ENCODE results near the gene SMTNL2.
"Not testable (repeated sequence)": the region's sequence is repeated elsewhere in the genome, so short reads cannot be mapped to it uniquely, and the experiment has no call there.

SMTNL2 gene

GRCh38 chr17:4560421-4560820 lies 23.9 kb upstream of the SMTNL2 start, which contains the start of gene GGT6:
TSS of gene GGT6 (minus strand) at chr17:4560577. CDS start at chr17:4560521, 56 bp downstream.
- DNase-seq (ENCODE audit: low read depth), result no peak

DNA sequence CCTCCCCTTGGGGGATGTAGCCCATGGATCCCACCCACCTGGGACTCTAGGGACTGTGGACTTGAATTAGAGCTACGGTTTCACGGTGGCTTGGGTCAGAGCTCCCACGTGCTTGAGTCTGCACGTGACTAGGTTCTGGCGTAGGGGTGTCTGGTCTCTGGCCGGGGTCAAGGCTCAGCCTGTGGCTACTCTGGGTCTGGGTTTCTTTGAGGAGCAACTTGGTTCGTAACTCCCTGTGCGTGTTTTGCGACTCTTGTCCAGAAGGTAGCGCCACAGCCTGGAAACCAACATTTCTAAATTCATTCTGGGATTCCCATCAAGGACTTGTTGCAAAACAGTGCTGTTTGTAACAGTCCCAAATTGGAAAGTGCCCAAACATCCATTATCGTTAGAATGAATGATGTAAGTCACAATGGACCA lies 23.5 kb upstream of the SMTNL2 start:
- no peak for DNase-seq (ENCODE audit: low read depth)

DNA sequence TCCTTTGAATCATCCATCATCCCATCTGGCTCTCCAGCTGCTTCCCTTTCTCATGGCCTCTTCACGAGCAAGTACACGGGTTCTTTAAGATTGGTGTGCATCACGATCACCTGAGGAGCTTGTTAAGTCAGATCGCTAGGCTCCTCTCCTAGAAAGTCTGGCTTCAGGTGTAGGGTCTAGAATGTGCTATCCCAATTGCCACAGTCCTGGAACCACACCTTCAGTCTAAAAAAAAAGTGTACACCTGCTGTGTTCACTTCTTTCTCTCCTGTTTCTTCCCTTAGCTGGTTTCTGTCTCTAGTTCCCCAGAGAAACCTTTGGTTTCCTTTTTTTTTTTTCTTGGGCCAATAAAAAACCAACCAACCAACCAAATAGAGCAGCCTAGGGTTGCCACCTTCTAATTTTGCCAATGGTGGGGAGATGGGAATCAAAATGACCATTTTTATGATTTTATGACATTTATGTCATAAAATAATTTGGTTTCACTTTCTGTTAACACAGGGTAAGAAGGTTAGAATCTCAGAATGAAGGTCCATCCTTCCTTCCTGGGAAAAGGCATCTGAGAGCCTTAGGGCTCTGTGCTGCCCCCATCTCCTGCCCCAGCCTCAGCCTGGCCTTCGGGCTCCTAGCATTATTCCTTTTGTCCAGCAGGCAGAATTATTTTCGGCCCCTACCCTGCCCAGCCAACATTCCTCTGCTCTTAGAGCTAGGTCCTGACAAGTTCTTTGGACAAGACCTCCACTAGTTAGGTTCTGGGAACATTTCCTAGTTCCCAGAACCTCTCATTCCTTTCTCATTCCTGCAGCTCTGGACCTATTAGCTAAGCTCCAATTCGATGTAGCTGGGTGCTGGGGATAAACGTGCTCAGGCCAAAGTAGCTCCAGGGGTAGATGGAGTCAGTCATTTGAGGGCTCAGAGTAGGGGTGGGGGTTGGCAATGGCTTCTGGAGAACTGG lies 22.0 kb upstream of the SMTNL2 start:
- DNase-seq (ENCODE audit: low read depth), result no peak

- DNase-seq (ENCODE audit: low read depth), result peak; percentile 30
Observed at GRCh38 chr17:4565209-4566141, 18.9 kb upstream of the SMTNL2 start.

DNA sequence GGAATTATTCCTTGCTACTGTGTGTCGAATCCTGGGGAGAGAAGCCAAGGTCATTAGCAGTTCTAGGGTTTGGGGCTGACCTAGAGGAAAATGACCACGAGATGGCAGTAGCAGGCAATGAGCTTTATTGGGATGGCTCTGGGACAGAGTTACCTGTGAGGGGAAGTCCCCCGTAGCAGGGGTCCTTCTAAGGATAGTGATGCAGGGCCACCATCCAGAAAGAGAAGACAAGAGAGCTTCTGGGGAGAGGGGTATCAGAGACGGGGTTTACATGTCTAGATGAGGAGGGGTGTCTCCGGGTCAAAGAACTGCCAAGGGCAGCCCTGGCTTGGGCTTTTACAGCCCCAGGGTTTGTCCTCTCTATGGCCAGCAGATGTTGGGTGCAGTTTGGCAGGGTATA lies 17.5 kb upstream of the SMTNL2 start:
- no peak for DNase-seq (ENCODE audit: low read depth)

DNA sequence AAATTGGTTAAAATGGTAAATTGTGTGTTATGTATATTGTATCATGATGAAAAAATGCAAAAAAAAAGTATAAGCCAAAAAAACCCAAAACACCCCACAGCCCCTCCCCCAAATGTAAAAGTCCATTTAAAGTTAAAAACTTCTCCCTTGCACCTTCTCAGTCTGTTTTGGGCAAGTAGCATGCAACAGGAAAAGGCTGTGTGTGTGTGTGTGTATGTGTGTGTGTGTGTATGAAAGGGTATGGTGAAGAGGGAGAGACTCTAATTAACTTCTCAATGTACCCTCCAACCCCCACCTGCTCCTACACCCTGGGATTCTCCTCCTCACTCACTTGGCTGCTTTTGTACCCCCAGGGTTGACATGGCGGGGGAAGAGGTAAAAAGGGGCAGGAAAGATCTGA lies 14.7 kb upstream of the SMTNL2 start:
- no peak for DNase-seq (ENCODE audit: low read depth)

DNA sequence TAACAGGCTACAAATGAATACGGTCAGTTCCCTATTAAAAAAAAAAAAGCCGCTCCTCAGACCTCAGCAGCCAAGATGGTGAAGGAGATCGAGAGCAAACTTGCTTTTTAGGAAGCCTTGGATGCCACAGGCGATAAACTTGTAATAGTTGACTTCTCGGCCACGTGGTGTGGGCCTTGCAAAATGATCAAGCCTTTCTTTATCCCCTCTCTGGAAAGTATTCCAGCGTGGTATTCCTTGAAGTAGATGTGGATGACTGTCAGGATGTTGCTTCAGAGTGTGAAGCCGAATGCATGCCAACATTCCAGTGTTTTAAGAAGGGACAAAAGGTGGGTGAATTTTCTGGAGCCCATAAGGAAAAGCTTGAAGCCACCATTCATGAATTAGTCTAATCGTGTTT lies 12.2 kb upstream of the SMTNL2 start:
- no peak for DNase-seq (ENCODE audit: low read depth)

GRCh38 chr17:4573115-4573514 lies 11.2 kb upstream of the SMTNL2 start:
- DNase-seq (ENCODE audit: low read depth), result no peak

DNA sequence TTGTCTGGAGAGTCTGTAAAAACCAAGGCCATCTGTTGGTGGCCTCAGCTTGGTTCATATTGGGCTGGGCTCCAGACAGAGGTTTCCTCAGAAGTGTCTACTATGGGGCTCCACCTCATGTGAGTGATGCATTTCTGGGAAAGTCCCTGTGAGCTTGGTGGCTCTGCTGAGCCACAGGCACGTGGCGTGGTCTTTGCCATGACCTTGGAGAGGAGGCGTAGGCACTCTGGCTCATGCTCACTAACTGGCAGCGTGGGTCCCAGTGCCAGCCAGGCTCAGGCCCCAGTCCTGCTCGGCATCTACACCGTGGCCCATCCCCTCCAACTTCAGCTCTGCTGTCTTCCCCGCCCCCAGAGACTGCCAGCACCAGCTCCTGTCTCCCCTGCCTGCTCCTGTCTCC lies 10.7 kb upstream of the SMTNL2 start:
- DNase-seq (ENCODE audit: low read depth), result peak; percentile 22

- no peak for DNase-seq (ENCODE audit: low read depth)
Observed at GRCh38 chr17:4574448-4575045, 9.8 kb upstream of the SMTNL2 start.

- no peak for DNase-seq (ENCODE audit: low read depth)
Observed at GRCh38 chr17:4576161-4576558, 8.2 kb upstream of the SMTNL2 start.

DNA sequence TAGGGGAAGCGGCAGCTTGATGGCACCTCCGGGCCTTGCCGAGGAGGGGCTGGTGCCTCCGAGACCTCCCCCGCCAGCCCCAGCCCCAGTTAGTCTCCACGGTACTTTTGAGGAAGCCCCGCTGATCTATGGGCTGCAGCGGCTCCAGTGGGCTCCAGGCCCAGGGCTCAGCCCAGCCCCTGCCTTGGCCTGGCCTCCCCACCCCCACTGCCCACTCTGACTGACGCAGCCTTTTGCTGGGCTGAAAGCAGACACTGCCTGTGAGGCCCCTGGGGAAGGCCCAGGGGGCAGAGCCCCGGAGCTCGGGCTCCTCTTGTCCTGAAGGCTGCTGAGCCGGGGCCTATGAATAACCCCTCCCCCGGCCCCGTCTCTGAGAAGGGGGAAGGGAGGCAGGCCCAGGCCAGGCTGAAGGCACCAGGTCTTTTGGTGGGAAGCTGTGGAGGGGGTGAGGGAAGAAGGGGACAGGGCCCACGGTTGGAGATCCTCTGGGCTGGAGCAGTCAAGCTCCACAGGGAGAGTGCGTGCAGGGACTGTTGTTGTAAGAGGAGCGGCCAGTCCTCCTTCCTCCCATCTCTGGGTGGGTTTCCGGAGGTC lies 7.5 kb upstream of the SMTNL2 start:
- DNase-seq (ENCODE audit: low read depth), result no peak

DNA sequence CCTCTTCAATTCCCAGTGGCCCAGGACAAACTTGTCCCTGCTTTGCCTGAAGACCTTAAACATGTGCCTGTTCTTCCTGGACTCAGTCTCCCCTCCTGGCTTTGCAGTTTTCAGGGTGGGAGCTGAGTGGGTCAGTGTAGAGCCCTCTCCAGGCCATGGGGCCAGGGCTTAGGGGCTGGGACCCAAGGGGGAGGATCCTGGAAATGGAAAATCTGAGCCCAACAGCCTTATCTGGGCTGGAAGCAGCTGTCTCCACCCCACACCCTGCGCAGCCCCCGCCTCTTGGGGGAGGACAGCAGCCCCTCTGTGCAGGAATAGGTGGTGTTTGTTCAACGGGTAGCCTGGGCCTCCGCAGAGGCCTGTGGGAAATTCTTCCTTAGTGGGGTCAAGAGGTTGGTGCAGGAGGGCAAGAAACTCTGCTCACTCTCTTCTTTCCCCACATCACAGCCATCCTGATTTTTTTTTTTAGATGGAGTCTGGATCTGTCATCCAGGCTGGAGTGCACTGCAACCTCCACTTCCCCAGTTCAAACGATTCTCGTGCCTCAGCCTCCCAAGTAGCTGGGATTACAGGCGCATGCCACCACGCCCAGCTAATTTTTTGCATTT lies 6.8 kb upstream of the SMTNL2 start:
- no peak for DNase-seq (ENCODE audit: low read depth)

GRCh38 chr17:4578349-4578748 lies 6.0 kb upstream of the SMTNL2 start:
- DNase-seq (ENCODE audit: low read depth), result not testable (repeated sequence)

DNA sequence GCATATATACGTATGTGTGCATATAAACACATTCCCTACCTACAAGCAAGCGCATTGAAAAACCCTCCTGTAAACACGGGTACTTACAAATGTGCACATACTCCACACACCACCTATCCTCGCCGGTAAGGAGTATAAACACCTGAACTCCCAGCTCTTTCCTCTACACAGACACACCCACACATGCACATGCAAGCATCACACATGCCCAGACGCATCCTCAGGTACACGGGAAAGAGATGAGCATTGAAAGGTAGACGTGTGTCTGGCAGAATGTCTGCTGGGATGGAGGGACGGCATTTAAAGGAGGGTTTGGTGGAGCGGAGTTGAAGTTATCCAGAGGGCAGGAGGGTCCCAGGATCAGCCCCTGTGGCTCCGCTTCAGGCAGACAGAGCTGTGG lies 4.7 kb upstream of the SMTNL2 start:
- no peak for DNase-seq (ENCODE audit: low read depth)

GRCh38 chr17:4580291-4580690 lies 4.0 kb upstream of the SMTNL2 start:
- no peak for DNase-seq (ENCODE audit: low read depth)

DNA sequence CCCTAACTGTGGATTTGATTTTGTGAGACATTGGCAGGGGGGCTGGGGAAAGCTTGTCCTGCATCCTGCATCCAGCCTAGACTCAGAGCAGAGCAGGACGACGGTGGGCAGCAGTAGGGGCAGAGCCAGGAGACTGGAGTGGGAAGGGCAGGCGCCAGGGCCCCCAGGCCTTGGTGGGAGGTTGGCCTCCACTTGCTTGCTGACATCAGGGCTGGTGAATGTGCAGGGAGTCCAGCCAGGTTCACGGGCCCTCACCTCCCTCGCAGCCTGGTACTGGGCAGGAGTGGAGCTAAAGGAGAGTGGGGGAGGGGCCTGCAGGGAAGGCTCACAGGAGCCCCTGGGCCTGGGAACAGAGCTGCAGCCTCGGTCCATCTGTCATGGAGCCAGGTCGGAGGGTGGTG lies 2.2 kb upstream of the SMTNL2 start:
- no peak for DNase-seq (ENCODE audit: low read depth)

- DNase-seq (ENCODE audit: low read depth), result no peak
Observed at GRCh38 chr17:4582691-4583090, 1.6 kb upstream of the SMTNL2 start.

- no peak for DNase-seq (ENCODE audit: low read depth)
Observed at GRCh38 chr17:4583206-4583605, 1.1 kb upstream of the SMTNL2 start.

DNA sequence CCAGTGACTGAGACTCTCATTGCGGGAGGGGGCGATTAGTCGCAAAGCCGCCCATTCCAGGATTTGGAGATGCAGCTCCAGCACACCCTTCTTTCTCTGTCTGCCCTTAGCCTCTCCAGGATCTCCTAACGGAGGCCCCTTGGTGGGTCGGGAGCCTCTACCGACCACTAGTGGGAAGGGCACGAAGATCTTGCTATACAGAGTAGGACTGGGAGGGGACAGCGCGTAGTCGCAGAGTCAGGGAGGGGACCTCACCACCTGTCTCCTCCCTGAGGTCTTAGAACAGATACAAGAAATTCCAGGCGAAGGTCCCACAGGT lies 588 bp upstream of the SMTNL2 start:
- DNase-seq (ENCODE audit: low read depth), result no peak

GRCh38 chr17:4584917-4585637 lies 748 bp downstream of the SMTNL2 start:
- no peak for DNase-seq (ENCODE audit: low read depth)
